ENCODE measurements around the gene MSI2. TPM values are rescaled to one million over a fixed set of nuclear protein-coding genes. Genes with fewer than 3 reads are reported as not detected.

The MSI2 gene
- total and polyA plus RNA-seq, 2 donors, result 19.0 to 43.4 TPM

DNA sequence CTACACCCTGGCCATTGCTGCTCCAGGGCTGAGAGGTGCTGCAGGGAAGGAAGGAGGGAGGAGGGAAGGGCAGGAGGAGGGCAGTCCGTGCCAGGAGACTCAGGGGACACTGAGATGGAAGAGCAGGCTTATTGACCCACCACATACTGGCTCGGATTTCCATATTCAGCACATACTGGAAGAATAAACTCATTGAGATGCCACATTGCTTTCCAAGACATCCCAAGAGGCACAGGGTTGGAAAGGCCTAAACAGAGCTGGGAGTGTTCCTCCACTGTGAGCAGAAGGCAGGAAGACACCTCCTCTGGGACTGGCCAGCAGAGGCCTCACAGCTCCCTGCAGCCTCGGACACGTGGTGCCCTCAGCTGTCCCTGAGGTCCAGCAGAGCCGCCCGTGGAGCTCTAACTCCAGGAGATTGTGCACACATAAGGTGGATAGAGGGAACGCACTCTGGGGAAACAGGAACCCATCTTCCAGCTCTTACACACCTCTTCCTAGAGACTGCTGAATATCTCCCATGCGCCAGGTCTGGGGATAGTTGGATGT lies 471.4 kb downstream of the MSI2 start:
- Histone ChIP-seq H3K4me3 (ENCODE audit: low read depth, low read length) (no peak overlapping the region), H3K4me1 (ENCODE audit: insufficient read depth) (no peaks in the 10 kb centered on the region), H3K27ac (ENCODE audit: low read depth) (no peak overlapping the region), H3K36me3 (ENCODE audit: insufficient read depth) (no peaks in the 10 kb centered on the region)
- no peak for DNase-seq (ENCODE audit: extremely low spot score)
- WGBS, result 83% methylated on average over 8 of the region's 8 CpGs

GRCh38 chr17:57730026-57730701 lies 473.8 kb downstream of the MSI2 start:
- no peak for DNase-seq (ENCODE audit: extremely low spot score)
- H3K4me3 ChIP-seq (ENCODE audit: low read depth, low read length), result no peak overlapping the region
- H3K4me1 ChIP-seq (ENCODE audit: insufficient read depth), result no peaks in the 10 kb centered on the region
- no peaks in the 10 kb centered on the region for H3K36me3 ChIP-seq (ENCODE audit: insufficient read depth)
- no peak overlapping the region for H3K27ac ChIP-seq (ENCODE audit: low read depth)
- 83% methylated on average over 3 of the region's 3 CpGs for WGBS

- H3K36me3 ChIP-seq (ENCODE audit: insufficient read depth), result no peaks in the 10 kb centered on the region
- 72% methylated on average over 3 of the region's 3 CpGs for WGBS
- no peak overlapping the region for H3K4me3 ChIP-seq (ENCODE audit: low read depth, low read length)
- no peaks in the 10 kb centered on the region for H3K4me1 ChIP-seq (ENCODE audit: insufficient read depth)
- H3K27ac ChIP-seq (ENCODE audit: low read depth), result no peak overlapping the region
- no peak for DNase-seq (ENCODE audit: extremely low spot score)
Observed at GRCh38 chr17:57732062-57732461, 475.7 kb downstream of the MSI2 start.

DNA sequence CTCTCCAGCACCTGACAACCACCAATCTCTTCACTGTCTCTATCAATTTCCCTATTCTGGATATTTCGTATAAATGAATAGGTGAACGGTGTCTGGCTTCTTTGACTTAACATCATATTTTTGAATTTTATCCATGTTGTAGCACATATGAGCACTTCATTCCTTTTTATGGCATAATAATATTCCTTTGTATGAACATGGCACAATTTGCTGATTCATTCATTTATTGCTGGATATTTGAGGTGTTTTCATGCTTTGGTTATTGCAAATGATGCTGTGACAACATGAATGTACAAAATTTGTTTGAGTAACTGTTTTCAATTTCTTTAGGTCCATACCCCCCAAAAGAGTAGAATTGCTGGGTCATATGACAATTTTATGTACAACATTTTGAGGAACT lies 476.8 kb downstream of the MSI2 start:
- WGBS, result 95% methylated on average over 2 of the region's 2 CpGs
- Histone ChIP-seq H3K36me3 (ENCODE audit: insufficient read depth) (no peaks in the 10 kb centered on the region), H3K4me1 (ENCODE audit: insufficient read depth) (no peaks in the 10 kb centered on the region), H3K27ac (ENCODE audit: low read depth) (no peak overlapping the region), H3K4me3 (ENCODE audit: low read depth, low read length) (no peak overlapping the region)
- no peak for DNase-seq (ENCODE audit: extremely low spot score)

Small RNA genes lying within 50 kb of the gene (small RNA-seq; reads per million reads assigned to genes)
- gene RN7SL449P (not detected), gene RNU7-134P (not detected)

Other genes with a start within 250 kb of the MSI2 start
- gene AKAP1, start 171.3 kb upstream of the MSI2 start, total RNA-seq, result 14.1 TPM
- gene AKAP1, start 171.3 kb upstream of the MSI2 start, polyA plus RNA-seq, result 80.3 TPM